Central memory CD4-positive, alpha-beta T cell (primary cell): ENCODE measurements around the gene FES.
"Not testable (repeated sequence)": the region's sequence is repeated elsewhere in the genome, so short reads cannot be mapped to it uniquely, and the experiment has no call there.

ENCODE experiments used
- DNase-seq: peaks from one replicate; pipeline ENCODE4 v3.0.0; 2022
- total RNA-seq, 3 experiments: gene quantifications; one replicate each; lab custom pipeline; 2026; lab: John Stamatoyannopoulos, UW

Gene FES
- total RNA-seq: 0 to 1.2 (median 0.05) reads per million in 3 experiments

DNA sequence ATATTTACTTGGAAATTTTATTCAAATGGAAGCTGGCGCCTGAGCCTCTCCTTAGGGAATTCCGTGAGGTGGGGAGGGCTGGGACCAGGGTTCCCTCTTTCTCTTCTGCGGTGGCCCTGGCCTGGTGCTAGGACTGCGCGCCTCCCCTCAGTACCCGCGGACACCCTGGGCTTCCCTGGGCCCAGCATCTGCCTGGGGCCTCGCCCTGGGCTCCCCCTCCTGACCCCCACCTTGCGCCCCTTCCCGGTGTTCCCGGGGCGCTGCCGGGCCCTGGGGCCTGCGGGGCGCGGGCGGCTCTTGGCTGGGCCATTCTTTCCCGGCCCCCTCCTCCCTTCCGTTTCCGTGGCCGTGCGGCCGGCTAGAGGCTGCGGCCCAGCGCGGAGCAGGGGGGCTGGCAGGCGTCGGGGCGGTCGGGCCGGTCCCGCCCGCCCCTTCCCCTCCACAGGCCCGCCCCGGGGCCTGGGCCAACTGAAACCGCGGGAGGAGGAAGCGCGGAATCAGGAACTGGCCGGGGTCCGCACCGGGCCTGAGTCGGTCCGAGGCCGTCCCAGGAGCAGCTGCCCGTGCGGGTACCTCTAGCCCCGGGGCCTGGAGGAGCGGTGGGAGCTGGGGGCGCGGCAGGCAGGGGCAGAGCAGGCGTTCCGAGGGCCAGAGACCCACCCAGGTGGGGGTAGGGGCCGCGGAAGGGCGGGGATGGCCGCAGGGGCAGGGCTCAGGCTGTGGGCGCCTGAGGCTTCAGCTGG is at the start of gene FES:
Gene FES (plus strand): TSS at position 529 of the 743 bp plus-strand sequence. CDS start 542 bp downstream, outside the sequence.
- no peak for DNase-seq

DNA sequence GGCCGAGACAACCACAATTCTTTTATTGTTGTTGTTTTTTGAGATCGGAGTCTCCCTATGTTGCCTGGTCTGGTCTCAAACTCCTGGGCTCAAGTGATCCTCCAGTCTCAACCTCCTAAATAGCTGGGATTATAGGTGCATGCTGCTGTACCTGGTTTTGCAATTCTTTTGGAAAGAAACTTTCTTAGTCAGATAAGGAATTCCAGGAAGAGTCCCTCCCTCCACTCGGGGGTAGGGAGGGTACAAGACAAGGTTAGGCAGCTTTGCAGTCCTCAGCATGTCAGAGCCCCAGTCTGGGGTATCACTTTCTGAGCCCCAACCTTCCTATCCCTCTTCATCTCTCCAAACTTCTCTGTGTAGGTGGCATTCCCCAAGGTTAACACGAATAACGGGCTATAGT is 49.7 kb upstream of the FES start:
- DNase-seq: no peak

DNA sequence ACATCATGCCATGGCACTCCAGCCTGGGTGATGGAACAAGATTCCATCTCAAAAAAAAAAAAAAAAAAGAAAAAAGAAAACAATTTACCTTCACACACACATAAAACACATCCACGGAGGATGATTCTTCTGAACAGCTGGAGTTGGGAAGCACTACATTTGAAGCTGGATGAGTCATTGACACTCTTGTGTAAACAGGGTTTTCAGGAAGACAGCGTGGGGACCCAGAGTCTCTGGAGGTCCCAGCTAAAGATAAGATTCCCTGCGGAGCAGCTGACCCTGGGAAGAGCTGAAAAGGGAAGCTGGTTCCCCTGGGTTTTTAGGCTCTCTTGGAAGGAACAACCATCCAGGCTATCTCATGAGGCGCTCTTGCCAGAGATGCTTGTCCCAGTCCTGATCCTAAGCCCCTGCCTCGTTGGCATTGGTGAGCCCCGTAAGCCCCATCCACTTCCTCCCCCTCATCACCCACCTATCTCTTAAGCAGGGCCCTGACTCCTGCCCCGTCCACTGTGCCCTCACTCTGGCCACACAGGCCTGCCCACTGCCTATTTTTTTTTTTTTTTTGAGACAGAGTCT is 47.9 kb upstream of the FES start:
- DNase-seq: no peak

DNA sequence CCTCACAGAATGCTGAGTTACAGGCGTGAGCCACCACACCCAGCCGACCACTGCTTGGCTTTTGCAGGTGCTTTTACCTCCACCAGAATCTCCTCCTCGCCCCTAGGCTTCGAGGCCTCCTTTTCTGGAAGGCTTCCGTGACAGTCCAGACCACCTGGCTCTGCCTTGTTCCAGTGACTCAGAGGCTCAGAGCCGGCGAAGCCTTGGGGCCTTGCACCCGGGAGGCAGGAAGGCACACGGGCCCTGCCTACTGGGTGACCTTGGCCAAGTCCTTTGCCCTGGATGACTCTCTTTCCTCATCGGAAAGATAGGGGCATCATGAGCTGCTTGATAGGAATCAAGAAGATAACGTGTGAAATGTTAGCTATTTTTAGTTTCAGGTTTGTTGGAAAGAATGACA is 47.2 kb upstream of the FES start:
- no peak for DNase-seq

DNA sequence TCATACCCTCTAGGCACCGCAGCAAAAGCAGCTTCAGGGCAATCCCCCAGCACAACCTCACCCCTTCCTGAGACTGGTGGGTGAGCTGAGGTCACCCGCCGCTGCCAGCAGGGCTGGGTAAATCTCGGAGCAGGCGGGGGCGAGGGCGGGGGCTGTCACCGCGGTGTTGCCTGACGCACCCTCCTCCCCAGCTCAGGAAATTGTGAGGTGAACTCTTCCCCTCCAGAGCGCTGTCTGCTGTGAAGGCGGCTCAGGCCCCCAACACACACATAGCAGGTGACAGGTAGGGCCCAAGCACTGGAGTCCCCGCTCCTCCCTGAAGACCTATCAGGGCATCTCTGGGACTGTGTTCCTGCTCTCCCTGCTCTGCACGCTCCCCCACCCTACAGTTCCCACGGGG is 46.2 kb upstream of the FES start:
- peak; percentile 92 for DNase-seq

DNA sequence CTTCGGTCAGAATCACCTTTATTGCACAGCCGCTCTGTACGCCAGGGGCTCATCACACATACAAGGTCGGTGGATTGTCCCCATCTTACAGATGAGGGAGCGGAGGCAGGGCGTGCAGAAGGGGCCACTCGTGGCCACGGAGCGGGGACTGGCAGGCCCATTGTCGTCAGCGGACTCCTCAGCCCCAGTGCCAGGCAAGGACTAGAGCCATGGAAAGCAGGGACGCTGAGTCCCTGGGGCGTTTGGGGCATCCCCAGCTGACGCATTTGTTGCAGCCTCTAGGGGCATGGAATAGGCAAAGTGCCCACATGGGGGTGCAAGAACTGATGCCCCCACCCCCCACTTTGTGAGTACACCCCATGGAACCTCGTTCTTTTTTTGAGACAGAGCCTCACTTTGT is 45.8 kb upstream of the FES start:
- DNase-seq: peak; percentile 28

DNA sequence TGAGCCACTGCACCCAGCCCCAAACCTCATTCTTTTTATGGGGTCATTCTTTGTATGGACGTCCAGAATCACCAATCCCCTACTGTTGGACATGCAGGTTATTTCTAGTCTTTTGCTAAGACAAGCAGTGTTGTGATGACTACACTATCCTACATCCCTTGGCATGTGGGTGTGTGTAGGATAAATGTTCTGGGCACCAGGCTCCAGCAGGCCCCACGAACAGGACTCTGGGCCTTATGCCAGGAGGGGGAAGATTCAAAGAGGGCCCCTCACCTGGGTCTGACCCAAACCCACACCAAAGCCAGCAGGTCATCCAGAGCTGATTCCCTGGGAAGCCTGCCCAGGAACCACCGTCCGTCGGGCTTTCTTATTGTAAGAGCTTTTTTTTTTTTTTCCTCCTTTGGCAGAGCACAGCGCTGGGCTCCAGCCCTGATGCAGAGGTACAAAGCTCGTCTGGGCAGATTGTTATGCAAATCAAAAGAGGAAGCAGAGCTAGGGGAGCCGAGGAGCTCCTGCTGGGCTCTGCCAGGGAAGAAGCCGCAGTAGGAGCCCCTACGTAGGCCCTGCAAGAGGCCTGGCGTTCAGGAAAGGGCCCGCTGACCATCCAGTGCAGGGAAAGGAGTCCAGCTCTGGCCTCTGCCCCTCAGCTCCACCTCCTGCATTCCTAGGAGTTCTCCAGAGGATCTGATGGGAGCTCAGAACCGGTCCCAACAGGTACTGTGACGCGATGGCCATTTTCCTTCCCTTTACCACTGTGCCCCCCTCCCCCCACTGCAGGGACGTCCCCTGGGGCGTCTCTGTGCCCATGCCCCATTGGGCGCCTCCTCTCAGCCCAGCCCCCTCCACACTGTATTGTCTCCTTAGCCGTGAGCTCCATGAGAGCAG is 44.9 kb upstream of the FES start:
- no peak for DNase-seq

DNA sequence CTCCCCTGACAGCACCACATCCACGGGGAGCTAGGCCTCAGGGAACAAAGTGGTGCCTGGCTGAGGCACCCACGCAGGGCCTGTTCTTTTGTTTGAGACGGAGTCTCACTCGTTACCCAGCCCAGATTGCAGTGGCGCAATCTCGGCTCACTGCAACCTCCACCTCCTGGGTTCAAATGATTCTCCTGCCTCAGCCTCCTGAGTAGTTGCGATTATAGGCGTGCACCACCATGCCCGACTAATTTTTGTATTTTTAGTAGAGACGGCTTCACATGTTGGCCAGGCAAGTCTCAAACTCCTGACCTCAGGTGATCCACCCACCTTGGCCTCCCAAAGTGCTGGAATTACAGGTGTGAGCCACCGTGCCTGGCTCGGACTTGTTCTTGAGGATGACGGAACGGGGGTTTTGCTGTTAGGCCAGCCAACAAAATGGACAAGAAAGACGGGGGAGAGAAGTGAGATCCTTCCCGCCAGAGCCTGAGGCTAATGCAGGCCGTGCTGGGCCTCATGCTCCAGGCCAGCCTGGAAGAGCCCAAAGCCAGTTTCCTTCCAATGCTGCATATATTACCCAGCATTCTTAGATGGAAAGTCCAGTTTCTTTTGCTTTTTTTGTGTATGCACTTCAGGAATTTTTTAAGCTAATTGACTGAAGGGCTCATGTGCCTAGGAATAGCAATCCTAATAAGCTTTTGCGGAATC is 44.0 kb upstream of the FES start:
- no peak for DNase-seq

DNA sequence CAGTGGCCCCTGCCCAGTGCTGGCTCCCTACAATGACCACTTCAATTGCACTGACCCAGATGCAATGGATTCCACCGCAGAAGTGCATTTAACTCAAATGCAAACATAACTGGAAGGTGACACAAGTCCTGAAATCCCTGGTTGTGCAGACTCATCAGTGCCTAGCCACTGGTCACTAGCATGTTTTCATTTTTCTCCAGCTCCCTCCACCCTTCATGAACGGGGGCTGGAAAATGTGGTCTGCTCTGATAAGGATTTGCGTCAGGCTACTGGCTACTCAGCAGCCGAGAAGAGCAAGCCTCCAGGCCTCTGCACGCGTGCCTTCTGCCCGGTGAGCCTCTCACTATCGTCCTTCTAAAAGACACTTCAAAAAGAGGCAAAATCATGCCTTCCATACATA is 43.4 kb upstream of the FES start:
- DNase-seq: no peak

DNA sequence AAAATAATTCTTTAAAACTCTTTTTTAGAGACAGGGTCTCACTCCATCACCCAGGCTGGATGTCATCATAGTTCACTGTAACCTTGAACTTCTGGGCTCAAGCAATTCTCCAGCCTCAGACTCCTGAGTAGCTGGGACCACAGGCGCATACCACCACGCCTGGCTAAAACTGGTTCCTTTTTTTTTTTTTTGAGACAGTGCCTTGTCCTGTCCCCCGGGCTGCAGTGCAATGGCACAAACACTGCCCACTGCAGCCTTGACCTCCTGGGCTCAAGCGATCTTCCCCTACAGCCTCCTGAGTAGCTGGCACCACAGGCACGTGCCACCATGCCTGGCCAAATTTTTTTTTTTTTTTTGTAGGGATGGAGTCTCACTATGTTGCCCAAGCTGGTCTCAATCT is 39.6 kb upstream of the FES start:
- no peak for DNase-seq

DNA sequence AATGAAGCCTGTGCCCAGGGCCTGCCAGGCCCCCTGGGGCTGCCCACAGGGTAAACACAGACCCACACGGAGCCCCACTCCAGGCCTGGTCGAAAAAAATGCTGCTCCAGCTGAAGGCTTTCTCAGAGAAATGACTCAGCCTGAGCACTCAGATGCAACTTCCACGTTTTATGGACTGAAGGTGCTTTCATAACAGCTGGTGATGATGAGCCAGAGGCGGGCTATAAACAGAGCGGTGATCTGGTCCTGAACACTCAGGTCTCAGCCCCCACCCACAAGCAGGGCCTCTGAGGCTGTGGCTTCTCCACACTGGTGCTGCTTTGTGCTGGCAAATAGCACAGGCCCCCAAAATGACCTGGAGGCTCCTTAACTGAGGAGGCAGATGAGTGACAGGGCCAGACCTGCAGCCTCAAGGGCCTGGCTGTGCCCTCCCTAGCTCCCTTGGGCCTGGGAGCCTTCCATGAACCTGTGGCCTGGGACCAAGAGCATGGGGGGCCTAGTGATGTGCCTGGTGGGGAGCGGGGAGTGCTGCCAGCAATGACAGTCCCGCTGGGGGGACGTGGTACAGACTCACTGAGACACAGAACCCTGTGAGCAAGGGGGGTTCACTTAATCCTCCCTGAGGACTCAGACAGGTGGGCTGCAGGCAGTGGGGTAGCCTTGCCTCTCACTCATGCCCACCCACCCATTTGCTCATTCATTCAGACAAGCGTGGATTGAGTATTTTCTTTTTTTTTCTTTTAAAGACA is 38.9 kb upstream of the FES start:
- DNase-seq: no peak

DNA sequence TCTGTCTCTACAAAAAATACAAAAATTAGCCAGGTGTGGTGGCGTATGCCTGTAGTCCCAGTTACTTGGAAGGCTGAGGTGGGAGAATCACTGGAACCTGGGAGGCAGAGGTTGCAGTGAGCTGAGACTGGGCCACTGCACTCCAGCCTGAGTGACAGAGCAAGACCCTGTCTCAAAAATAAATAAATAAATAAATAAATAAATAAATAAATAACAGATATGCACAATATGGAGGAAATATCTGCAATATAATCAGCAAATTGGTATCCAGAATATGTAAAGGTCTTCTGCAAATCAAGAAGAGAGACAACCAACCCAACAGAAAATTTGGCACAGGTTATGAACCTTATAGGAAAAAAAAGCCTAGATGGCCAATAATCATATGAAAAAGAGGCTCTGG is 34.9 kb upstream of the FES start:
- not testable (repeated sequence) for DNase-seq

DNA sequence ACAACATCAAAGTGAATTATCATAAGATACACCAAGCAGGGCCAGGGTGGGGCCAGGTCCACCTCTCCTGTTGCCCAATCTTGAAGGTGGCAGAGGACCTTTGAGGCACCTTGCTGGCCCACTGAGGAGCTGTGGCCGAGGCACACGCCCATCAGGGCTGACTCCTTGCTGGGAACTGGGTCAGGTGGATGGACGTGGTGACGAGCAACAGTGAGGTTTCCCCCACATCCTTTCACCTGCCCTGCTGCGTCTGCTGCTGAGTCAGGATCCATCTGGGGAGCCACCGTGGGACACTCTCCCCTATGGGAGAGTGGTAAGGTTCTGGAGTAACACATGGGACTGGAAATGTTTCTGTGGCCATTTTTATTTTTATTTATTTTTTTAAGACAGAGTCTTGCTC is 33.2 kb upstream of the FES start:
- peak; percentile 68 for DNase-seq

DNA sequence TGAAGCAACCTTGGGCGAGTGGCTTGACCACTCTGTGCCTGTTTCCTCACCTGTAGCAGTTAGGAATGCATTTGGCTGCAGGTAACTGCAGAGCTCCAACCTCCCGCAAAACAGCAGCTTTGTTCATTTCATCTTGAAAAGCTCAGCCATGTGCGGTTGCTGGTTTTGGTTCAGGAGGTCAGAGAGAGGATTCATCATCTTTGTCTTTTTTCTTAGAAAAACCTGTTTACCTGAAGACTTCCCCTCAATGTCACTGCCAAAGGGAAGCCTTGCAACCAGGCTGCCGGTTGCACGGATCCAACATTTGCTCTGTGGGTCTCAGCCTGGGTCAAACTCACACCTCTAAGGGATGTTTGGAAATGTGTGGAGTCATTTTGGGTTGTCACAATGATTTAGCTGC is 32.4 kb upstream of the FES start:
- DNase-seq: no peak

DNA sequence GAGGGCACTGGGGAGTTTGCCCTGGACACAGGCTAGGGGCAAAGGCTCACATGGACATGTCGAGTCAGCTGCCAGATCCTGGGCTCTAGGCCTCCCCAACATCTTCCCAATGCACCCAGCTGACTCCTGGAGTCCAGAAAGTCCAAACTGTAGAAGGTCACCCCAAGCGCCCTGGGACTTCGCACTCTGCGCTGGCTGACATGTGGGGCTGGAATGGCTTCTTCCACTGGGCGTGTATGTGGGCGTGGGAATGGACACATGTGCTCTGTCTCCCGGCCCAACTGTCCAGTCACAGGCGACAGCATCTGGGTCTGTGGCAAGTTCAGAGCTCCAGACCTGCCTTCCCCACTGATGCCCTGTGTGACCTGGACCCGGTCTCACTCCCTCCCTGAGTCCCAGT is 29.2 kb upstream of the FES start:
- DNase-seq: no peak

DNA sequence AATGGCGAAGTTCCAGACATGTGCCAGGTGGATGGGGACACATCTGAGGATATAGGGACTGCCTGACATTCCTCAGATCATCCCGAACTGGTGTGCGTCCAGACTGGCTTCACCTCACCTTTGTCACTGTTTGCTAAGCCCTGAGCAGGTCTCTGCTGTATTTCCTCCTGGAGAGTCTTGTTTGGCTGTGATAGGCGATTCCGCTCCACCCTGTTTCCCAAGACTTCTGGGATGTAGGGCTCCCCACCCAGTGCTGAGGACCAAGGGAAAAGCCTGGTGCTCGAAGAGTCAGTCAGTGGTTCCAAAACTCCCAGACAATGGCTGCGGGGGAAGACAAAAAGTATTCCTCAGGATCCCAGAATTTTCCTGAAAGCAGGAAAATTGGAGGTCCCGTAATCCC is 27.0 kb upstream of the FES start:
- no peak for DNase-seq

DNA sequence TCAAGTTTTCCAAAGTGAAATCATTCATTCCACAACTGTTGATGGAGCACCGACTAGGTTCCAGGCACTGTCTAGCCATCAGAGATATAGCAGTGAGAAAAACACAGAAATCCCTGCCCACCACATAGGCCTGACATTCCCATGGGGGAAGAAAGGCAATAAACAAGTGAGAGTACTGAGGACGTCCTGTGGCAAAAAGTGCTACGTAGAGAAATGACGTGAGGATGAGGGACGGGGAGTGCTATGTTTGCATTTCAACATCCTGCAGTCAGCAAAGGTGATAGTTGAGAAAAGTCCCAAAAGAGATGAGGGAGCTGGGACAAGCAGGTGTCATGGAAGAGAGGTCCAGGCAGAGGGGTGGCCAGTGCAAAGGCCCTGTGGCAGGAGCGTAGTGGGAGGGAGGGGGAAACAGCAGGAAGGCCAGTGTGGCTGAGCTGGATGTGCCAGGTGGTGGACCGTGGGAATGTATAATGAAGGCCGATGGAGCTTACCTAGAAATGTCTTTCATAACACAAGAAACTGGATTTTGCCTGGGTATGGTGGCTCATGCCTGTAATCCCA is 26.3 kb upstream of the FES start:
- DNase-seq: no peak

DNA sequence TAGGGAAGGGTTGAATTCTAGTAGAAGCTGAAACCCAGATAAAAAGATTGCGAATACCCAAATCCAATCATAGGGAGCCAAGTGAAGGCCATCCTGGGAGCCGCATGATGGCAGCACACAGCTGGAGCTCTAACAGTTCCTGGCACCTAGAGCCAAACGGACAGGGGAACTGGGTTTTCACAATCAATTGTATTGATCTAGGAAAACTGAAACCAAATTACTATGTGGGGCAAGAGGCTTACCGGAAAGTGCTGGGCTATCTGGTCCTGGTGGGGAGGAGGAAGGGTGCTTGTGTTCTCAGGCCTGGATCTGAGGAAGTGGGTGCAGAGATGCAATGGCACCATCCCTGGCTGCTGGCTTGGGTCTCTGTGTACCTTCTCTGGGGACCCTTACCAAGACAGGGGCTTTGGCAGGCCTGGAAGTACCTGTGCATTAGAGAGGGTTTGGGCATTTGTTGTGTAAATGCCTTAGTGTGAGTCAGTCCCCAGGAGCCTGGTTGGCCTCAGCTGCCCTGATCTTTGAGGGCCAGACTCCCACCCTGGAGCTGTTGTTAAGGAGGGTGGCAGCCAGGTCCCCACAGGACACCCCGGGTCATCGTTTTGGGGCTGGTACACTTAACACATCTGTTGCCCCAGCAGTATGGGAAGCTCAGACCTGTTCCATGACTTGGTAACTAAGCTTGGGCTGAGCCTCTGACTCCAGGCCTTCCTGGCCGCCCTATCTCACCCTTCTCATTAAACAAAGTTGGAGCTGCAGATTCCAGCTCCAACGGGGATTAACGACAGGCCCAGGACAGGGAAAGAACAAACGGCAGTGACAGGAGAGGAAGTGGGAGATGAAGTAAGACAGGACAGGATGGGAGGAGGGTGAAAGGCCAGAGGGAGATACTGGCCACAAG is 24.8 kb upstream of the FES start:
- no peak for DNase-seq

DNA sequence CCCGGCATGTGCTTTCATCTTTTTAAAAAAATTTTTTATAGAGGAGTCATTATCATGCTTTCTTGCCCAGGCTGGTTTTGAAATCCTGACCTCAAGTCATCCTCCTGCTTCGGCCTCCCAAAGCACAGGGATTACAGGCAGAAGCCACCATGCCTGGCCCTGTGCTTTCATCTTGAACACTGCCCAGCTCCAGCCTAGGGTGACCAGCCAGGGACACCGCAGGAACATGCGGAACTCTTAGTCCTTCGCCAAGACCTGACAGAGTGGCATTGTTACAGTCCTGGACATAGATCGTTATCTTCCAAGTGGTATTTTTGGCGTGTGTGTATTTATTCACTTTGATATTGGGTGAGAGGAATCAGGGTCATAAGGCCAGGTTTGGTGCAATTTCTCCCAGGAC is 23.9 kb upstream of the FES start:
- no peak for DNase-seq

DNA sequence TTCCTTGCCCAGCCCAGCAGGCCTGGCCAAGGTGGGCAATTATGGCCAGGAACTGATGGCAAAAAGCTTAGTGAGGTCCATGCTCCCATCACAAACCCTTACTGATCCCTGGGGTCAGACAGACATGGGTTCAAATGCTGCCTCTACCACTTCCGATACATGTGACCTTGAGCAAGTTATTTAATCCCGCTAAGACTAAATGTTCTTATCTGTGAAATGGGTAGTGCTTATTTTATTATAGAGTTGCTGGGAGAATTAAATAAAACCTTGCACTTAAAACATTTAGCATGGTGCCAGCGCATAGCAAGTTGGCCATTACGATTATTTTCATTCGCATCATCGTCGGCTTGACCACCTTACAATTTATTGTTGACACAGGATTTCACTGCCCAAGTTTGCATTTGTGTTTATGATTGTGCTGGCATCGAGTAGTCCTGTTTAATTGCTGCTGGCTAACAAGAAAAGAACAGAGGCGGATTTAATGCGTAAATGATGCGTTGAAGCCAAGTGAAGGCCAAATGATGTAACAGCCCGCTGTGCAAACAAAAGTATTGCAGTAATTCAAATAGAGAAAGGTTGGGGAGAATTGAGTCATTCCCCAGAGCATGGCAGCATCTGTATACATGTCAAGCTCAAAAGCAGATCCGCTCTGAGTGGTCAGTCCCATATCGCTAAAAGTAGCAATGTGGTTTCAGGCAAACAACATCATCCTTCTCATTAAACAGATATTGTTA is 23.2 kb upstream of the FES start:
- DNase-seq: no peak
